Panc1 (cell line): ENCODE results near the gene IBA57. TPM values are rescaled to one million over a fixed set of nuclear protein-coding genes. Genes with fewer than 3 reads are reported as not detected.
"Not testable (repeated sequence)": the region's sequence is repeated elsewhere in the genome, so short reads cannot be mapped to it uniquely, and the experiment has no call there.

Experiments used
- ATAC-seq: fragments of 200-7000 bp; cut with Tn5 transposase; 2 replicates; pipeline ENCODE4 v1.9.1; 2020; ENCODE audit warnings: mild to moderate bottlenecking, moderate library complexity
- BruUV-seq: library from RNA; stranded (reverse); fragments of 400-500 nt; replicated peaks from 2 replicates; lab custom pipeline; 2021; lab: Mats Ljungman, UMichigan
- CTCF ChIA-PET: fragments of 300-600 bp; sonication (Branson Sonifier 250); formaldehyde crosslinking; loops from one replicate; lab custom pipeline; 2022; ENCODE audit warnings: antibody characterized with exemption; lab: Charles Lee
- POLR2A ChIA-PET: fragments of 300-600 bp; sonication (Branson Sonifier 250); formaldehyde crosslinking; loops from one replicate; lab custom pipeline; 2022; ENCODE audit warnings: antibody characterized with exemption; lab: Charles Lee
- DNase-seq: peaks from one replicate; pipeline ENCODE4 v3.0.0-alpha.2; 2010; ENCODE audit warnings: low read depth, low spot score
- H3K27ac ChIP-seq: 2 replicates; pipeline ENCODE4 v1.5.1; 2011; ENCODE audit warnings: mild to moderate bottlenecking, low read length, inconsistent platforms
- H3K27me3 ChIP-seq: fragments of 200-500 bp; sonication (Bioruptor generic); 2 replicates; pipeline ENCODE4 v1.6.0; 2014; ENCODE audit warnings: low read length, inconsistent platforms; ENCODE audit not compliant: control insufficient read depth, insufficient read depth
- H3K36me3 ChIP-seq: fragments of 200-500 bp; sonication (Bioruptor generic); 2 replicates; pipeline ENCODE4 v1.5.1; 2014; ENCODE audit warnings: inconsistent platforms, mild to moderate bottlenecking, low read length, moderate library complexity; ENCODE audit not compliant: control insufficient read depth, insufficient read depth
- H3K4me1 ChIP-seq: 2 replicates; pipeline ENCODE4 v1.5.1; 2011; ENCODE audit warnings: inconsistent platforms, mild to moderate bottlenecking, low read length, moderate library complexity; ENCODE audit not compliant: control insufficient read depth, insufficient read depth
- H3K4me3 ChIP-seq, 2 experiments: 2 replicates each; pipeline ENCODE4 v1.5.1; 2011 to 2012; ENCODE audit warnings: low read depth in 2 of 2, low read length in 2 of 2, mild to moderate bottlenecking in 2 of 2, inconsistent platforms in 1 of 2, moderate library complexity in 1 of 2
- H3K9me3 ChIP-seq: fragments of 200-500 bp; sonication (Bioruptor generic); 2 replicates; pipeline ENCODE4 v1.5.1; 2014; ENCODE audit warnings: low read depth, mild to moderate bottlenecking, inconsistent platforms, low read length, moderate library complexity; ENCODE audit not compliant: control insufficient read depth, insufficient read depth
- POLR2AphosphoS5 ChIP-seq: IDR thresholded peaks from 2 replicates; pipeline ENCODE4 v1.6.1; 2012; ENCODE audit warnings: mild to moderate bottlenecking, low read depth, low read length, moderate library complexity
- SIN3A ChIP-seq: IDR thresholded peaks from 2 replicates; pipeline ENCODE4 v1.6.1; 2012; ENCODE audit warnings: low read depth, mild to moderate bottlenecking, low read length, moderate library complexity, borderline replicate concordance; ENCODE audit not compliant: insufficient read depth
- TCF7L2 ChIP-seq: IDR thresholded peaks from 2 replicates; pipeline ENCODE4 v1.6.1; 2011; ENCODE audit warnings: mild to moderate bottlenecking, low read depth, low read length, inconsistent platforms
- in situ Hi-C: cut with HindIII; loops from 2 replicates; pipeline ENCODE4 v1.10.0; 2016; ENCODE audit warnings: low sequenced_read_pairs, low pct_unique_long_range_greater_than_20kb
- intact Hi-C: fragments of 100-400 bp; cut with micrococcal nuclease; formaldehyde crosslinking; loops from one replicate; pipeline ENCODE4 v1.10.0; 2022; ENCODE audit not compliant: unreplicated experiment
- total RNA-seq: library from RNA; stranded (reverse); gene quantifications from one replicate; pipeline ENCODE4 v1.2.1, GENCODE V29; 2021; ENCODE audit not compliant: unreplicated experiment
- TF ChIP-seq, protein P1 (sequence below): fragments of 450-650 bp; IDR thresholded peaks from 2 replicates; pipeline ENCODE4 v1.5.1; 2017; ENCODE audit warnings: mild to moderate bottlenecking
- TF ChIP-seq, protein P2 (sequence below), 2 experiments: IDR thresholded peaks; 2 replicates each; pipeline ENCODE4 v1.6.1; 2011 to 2012; ENCODE audit warnings: low read depth in 2 of 2, control low read depth in 1 of 2, low read length in 1 of 2, mild to moderate bottlenecking in 1 of 2, moderate library complexity in 1 of 2; ENCODE audit not compliant: insufficient read depth in 1 of 2

The IBA57 gene
- total RNA-seq, 1 experiment from 2014 or later, result 11.3 TPM

DNA sequence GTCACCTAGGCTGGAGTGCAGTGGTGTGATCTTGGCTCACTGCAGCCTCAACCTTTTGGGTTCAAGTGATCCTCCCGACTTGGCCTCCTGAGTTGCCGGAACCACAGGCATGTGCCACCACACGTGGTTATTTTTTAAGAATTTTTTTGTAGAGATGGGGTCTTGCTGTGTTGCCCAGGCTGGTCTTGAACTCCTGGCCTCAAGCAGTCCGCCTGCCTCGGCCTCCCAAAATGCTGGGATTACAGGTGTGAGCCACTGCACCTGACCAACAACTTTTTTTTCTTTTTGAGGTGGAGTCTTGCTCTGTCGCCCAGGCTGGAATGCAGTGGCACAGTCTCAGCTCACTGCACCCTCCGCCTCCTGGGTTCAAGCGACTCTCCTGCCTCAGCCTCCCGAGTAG lies 55.5 kb downstream of the IBA57 start:
- intact Hi-C loops, H3K27me3 ChIP-seq, DNase-seq, CTCF ChIA-PET, BruUV-seq, H3K27ac ChIP-seq, H3K4me3 ChIP-seq, ATAC-seq, H3K9me3 ChIP-seq, H3K4me1 ChIP-seq, H3K36me3 ChIP-seq, in situ Hi-C loops: not testable (repeated sequence)
- POLR2A ChIA-PET, result interaction anchor here (0.7 kb wide), 1 partner anchor 7 kb away, joined by 4 read pairs; no protein-coding TSS in a partner anchor

DNA sequence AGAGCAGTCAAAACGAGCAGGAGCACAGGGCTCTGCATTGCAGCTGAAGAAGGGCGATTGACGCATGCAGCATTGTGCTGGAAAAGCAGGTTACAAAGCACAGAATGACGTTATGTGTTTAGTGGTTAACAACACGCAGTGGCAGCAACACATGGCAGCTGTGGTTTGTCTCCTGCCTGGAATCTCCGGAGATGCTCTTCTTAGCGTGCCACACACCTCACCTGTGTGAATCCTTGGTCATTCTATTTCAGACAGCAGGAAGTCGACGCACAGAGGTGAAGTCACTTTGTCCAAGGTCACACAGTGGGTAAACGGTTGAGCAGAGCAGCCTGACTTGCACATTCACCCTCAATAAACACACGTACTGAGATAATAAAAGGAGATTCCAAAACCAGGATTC lies 56.9 kb downstream of the IBA57 start:
- intact Hi-C loops (no loop called here), in situ Hi-C loops (no loop called here)
- ChIA-PET CTCF (no interaction called here), POLR2A (no interaction called here)
- DNase-seq (no peak), ATAC-seq (no peak)
- no peaks in the 10 kb centered on the region for H3K36me3 ChIP-seq
- no peak for TF ChIP-seq SIN3A
- no peak for TF ChIP-seq POLR2AphosphoS5
- TF ChIP-seq, protein P1, sequence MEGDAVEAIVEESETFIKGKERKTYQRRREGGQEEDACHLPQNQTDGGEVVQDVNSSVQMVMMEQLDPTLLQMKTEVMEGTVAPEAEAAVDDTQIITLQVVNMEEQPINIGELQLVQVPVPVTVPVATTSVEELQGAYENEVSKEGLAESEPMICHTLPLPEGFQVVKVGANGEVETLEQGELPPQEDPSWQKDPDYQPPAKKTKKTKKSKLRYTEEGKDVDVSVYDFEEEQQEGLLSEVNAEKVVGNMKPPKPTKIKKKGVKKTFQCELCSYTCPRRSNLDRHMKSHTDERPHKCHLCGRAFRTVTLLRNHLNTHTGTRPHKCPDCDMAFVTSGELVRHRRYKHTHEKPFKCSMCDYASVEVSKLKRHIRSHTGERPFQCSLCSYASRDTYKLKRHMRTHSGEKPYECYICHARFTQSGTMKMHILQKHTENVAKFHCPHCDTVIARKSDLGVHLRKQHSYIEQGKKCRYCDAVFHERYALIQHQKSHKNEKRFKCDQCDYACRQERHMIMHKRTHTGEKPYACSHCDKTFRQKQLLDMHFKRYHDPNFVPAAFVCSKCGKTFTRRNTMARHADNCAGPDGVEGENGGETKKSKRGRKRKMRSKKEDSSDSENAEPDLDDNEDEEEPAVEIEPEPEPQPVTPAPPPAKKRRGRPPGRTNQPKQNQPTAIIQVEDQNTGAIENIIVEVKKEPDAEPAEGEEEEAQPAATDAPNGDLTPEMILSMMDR, result no peak
- no peak for TF ChIP-seq TCF7L2
- TF ChIP-seq, protein P2, sequence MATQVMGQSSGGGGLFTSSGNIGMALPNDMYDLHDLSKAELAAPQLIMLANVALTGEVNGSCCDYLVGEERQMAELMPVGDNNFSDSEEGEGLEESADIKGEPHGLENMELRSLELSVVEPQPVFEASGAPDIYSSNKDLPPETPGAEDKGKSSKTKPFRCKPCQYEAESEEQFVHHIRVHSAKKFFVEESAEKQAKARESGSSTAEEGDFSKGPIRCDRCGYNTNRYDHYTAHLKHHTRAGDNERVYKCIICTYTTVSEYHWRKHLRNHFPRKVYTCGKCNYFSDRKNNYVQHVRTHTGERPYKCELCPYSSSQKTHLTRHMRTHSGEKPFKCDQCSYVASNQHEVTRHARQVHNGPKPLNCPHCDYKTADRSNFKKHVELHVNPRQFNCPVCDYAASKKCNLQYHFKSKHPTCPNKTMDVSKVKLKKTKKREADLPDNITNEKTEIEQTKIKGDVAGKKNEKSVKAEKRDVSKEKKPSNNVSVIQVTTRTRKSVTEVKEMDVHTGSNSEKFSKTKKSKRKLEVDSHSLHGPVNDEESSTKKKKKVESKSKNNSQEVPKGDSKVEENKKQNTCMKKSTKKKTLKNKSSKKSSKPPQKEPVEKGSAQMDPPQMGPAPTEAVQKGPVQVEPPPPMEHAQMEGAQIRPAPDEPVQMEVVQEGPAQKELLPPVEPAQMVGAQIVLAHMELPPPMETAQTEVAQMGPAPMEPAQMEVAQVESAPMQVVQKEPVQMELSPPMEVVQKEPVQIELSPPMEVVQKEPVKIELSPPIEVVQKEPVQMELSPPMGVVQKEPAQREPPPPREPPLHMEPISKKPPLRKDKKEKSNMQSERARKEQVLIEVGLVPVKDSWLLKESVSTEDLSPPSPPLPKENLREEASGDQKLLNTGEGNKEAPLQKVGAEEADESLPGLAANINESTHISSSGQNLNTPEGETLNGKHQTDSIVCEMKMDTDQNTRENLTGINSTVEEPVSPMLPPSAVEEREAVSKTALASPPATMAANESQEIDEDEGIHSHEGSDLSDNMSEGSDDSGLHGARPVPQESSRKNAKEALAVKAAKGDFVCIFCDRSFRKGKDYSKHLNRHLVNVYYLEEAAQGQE (IDR thresholded peaks at IDR 0.05; ENCODE audit: insufficient read depth in 1 of 2, low read depth in 2 of 2, low read length in 1 of 2), result no peak
- H3K4me3 ChIP-seq, result no peak overlapping the region
- H3K27me3 ChIP-seq, result no peaks in the 10 kb centered on the region
- no peak overlapping the region for H3K27ac ChIP-seq
- BruUV-seq, result no TSS peak
- H3K4me1 ChIP-seq, result peaks cover 4% of the 10 kb centered on the region; the same call in 1 of the 2 replicates
- no peaks in the 10 kb centered on the region; the same call in 1 of the 2 replicates for H3K9me3 ChIP-seq

DNA sequence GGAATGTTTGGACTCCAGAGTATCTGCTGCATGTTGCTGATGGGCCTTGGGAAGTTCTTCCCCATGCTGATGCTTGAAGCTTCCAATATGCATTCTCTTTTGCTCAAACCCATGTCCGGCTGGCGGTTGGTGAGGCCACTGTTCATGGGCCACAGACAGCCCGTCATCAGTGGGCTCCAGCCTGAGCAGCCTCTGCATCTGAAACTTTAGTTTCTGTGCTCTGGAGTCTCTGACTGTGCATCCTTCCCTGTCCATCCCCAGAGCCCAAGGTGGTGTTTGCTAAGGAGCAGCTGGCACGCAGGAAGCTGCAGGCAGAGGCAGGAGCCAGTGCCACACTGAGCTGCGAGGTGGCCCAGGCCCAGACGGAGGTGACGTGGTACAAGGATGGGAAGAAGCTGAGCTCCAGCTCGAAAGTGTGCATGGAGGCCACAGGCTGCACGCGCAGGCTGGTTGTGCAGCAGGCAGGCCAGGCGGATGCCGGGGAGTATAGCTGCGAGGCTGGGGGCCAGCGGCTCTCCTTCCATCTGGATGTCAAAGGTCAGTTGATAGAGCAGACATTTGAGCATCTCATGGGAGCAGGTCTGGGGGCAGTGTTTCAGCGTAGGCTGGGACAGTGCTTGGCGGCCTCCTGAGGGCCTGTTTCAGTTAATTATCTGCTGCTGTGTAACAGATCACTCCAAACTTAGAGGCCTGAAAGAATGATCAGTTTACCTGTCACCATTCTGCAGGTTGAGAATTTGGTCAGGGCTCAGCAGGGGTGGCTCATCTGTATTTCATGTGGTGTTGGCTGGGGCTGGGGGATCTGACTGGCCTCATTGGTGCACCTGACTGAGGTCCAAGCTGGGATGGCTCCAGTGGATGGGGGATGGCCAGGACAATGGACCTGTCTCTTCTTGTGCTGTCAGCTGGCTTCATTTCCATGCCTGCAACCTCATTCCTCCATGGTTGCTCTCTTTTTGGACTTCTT lies 58.9 kb downstream of the IBA57 start:
- H3K4me3 ChIP-seq, result no peak overlapping the region
- ATAC-seq, result no peak
- no peaks in the 10 kb centered on the region for H3K27me3 ChIP-seq
- peaks cover 5% of the 10 kb centered on the region; the same call in 1 of the 2 replicates for H3K4me1 ChIP-seq
- no peak overlapping the region for H3K27ac ChIP-seq
- POLR2A ChIA-PET, result no interaction called here
- CTCF ChIA-PET, result no interaction called here
- in situ Hi-C loops, result no loop called here
- intact Hi-C loops, result no loop called here
- TF ChIP-seq SIN3A, result no peak
- TF ChIP-seq TCF7L2, result no peak
- TF ChIP-seq, protein P2 (IDR thresholded peaks at IDR 0.05; ENCODE audit: insufficient read depth in 1 of 2, low read depth in 2 of 2, low read length in 1 of 2), result no peak
- TF ChIP-seq POLR2AphosphoS5, result no peak
- TF ChIP-seq, protein P1, result no peak
- no TSS peak for BruUV-seq
- H3K9me3 ChIP-seq, result no peaks in the 10 kb centered on the region; the same call in 1 of the 2 replicates
- DNase-seq, result no peak
- H3K36me3 ChIP-seq, result no peaks in the 10 kb centered on the region
